Body of pancreas (tissue), 4 donors: ENCODE measurements around the gene CAMKMT.

Experiments used
- CTCF ChIP-seq, 7 experiments: fragments of 450-650 bp in 4 of 7; fragments of 200-600 bp in 3 of 7; sonication (generic) in 3 of 7; IDR thresholded peaks; one replicate each; pipeline ENCODE4 v1.5.1; 2016 to 2019; ENCODE audit warnings: antibody characterized with exemption in 7 of 7
- POLR2A ChIP-seq, 3 donors: fragments of 450-650 bp; IDR thresholded peaks; one replicate each; pipeline ENCODE4 v1.6.1; 2016; ENCODE audit warnings: antibody characterized with exemption in 3 of 3, mild to moderate bottlenecking in 2 of 3

GRCh38 chr2:44326548-44327264 is 35.0 kb upstream of the CAMKMT start:
- TF ChIP-seq CTCF (IDR thresholded peaks at IDR 0.05) (no peak), POLR2A (IDR thresholded peaks at IDR 0.05) (no peak)
